GM21367 (cell line): ENCODE measurements around the gene AOX1.
"Not testable (repeated sequence)": the region's sequence is repeated elsewhere in the genome, so short reads cannot be mapped to it uniquely, and the experiment has no call there.

Experiments
- ATAC-seq: cut with Tn5 transposase; IDR thresholded peaks from one replicate; pipeline ENCODE4 v1.9.1; 2021; ENCODE audit not compliant: unreplicated experiment

AOX1 gene

DNA sequence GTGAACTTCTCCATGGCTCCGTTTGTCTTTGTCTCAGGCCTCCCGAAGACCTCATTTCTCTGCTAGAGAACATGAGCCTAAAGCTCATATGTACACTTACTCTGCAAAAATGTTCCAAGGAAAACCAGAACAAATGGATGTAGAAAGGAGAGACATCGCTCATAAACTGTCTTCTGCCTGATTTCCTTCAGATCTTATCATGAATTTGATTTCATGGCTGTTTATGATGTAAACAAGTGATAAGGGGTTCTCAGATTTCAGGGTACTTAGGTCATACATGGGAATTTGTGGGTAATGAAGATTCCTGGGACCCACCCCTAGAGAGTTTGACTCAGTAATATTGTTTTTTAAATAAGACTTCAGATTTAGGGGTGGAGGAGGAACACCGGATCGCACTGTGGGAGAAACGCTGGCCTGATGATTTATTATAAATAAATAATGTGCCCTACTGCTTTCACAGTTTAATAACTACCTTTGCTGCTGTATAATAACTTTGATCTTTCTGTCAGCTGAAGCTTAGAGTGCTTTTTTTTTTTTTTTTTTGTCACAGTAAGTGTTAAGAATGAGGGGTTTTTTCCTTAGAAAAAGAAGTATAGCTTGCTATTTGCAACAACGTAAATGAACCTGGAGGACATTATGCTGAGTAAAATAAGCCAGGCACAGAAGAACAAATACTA lies 14.9 kb downstream of the AOX1 start:
- no peak for ATAC-seq

GRCh38 chr2:200602584-200602983 lies 16.8 kb downstream of the AOX1 start:
- no peak for ATAC-seq

GRCh38 chr2:200603972-200604371 lies 18.2 kb downstream of the AOX1 start:
- no peak for ATAC-seq

DNA sequence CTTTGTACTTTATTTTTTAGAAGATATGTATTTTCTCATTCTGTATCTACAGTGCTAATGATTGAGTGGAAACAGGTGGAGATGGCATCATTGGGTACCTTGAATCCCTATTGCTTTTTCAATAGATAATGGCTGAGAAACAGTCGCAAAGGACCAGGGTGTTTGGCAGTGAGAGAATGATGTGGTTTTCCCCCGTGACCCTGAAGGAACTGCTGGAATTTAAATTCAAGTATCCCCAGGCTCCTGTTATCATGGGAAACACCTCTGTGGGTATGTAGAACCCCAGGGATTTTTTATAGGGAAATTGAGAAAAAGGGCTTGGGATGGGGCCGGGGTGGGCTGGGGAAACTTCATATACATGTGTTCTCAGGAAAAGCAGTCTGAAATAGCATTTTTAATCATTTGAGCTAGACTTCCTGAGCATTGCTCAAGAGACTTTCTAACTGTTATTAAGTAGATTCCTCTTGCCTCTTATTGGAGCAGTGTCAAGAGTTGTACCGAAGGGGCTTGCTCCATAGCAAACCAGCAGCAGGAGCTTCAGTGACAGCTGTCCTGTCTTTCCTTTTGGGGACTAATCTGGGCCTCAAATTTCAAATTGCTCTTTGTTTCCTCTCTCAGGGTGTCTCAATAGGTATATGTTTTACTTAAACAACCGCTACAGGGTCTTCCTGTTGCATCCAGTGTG lies 18.9 kb downstream of the AOX1 start:
- ATAC-seq, result no peak

- ATAC-seq, result no peak
These were observed 22.7 kb downstream of the AOX1 start for GRCh38 chr2:200608341-200609027.

DNA sequence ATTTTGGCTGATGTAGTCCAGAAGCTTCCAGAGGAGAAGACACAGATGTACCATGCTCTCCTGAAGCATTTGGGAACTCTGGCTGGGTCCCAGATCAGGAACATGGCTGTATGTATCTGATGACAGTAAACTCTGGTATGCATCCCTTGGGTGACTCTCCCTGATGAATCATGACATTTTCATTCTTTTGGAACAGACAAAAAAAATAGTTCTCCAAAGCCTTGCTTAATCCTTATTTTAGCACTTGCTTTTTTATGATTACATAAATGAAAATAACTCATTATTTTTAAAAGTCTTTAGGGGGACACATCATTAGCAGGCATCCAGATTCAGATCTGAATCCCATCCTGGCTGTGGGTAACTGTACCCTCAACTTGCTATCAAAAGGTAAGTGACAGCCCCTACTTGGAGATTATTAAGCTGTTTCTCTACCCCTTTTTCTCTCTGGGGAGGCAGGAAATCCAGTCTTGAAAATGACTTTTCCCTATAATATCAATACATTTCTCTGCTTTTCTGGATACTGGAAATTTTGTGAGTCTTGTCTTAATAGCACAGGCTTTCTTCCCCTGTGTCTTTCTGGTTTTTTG lies 23.3 kb downstream of the AOX1 start:
- no peak for ATAC-seq

DNA sequence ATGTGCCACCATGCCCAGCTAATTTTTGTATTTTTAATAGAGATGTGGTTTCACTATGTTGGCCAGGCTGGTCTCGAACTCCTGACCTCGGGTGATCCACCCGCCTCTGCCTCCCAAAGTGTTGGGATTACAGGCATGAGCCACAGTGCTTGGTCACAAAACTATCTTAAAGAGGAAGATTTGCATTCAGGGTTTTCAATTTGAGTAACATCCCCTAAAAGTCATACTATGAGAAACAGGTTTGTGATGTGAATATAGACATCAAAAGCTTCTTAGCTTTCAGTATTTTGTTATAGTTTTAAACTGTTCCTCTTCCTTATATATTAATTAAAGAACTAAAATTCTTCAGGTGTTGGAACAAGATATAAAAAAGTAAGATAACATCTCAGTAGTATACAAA lies 24.4 kb downstream of the AOX1 start:
- not testable (repeated sequence) for ATAC-seq

- no peak for ATAC-seq
These were observed 27.9 kb downstream of the AOX1 start for GRCh38 chr2:200613692-200614091.

DNA sequence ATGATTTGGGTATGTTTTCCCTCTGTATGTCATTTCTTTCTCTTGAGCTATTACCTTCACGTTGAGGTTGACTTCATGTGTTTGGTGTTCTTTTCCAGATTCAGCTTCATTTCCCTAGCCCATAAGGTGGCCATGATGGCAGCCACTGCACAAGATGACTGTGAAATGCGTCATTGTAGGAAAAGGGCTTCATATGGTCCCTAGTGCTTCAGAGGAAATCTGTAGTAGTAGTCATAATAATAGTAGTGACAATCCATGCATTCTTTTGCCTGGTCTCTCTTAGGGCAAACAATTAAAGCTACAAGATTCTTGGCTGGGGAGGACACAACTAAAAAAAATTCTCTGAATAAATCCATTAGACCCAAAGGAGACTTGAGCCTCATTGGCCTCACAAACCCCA lies 28.4 kb downstream of the AOX1 start:
- ATAC-seq, result no peak

DNA sequence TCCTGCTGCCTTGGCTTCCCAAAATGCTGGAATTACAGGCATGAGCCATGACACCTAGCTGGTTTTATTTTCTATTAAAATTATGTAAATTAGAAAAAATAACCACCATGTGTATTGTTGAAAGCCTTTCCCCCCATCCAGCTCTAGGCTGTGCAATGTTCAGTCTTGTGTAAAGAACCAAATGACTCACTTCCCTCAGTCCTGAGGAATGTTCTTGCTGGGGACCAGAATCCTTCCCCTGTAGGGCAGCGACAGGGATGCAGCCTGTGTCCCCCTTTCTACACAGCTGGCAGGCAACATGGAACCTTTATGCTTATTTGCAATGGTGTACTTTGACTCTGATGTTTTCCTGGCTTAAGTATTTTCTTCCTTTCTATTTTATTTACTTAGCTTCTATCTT lies 29.4 kb downstream of the AOX1 start:
- ATAC-seq, result no peak

DNA sequence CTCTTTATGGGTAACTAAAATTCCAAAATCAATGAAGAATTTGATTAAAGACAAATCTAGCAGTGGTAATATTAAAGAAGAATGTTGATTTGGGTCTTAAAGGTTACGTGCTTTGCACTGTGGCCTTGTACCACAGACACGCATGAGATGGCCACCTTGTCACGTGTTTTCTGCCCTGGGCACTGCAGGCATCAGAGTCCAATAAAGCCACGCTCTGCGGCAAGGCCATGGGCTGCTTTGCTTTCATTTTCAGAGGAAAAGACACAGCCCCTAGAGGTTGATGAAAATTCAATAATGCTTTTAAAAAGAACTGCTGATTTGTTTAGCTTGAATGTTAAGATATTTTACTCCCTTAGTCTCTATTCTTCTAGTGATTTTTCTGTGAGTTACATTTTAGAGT lies 30.4 kb downstream of the AOX1 start:
- ATAC-seq, result peak; percentile 43

GRCh38 chr2:200616656-200617055 lies 30.8 kb downstream of the AOX1 start:
- ATAC-seq, result no peak

DNA sequence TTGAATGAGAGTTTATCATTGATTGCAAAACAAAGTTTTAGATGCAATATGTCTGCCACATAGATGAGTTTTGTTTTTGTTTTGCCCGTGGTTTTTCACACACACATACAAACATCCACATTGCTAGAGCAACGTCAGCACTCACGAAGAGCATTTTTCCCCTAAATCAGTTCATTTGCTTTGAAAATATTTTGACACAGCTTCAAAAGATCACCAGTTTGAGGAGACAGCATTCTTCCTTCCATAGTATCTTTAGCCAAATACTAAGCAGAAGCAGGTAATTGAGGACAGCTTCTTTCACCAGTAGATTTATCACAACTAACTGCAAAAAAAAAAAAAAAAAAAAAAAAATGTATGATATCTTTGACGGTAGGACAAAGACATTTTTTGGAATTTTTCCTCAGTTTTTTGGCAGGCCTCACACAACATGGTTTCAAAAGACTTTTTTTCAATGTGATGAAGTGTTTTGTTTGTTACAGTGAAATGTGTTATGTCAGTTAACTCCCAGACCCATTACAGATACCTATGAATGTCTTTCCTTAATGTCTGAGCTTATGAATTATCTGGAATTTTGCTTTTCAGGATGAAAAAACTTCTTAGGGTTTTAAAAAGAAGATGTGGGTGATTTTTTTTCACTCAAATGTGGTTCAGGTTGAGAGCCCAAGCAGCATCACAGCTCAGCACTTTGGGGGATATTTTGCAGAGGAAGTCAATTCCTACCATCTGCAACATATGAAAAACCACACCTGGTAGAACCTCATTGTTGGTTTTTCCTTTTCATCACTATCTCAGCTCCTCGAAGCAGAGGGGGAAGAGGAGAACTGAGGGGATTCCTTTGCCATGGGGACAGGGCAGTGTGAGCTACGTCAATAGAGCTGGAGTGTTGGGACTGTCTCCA lies 31.6 kb downstream of the AOX1 start:
- ATAC-seq, result no peak

DNA sequence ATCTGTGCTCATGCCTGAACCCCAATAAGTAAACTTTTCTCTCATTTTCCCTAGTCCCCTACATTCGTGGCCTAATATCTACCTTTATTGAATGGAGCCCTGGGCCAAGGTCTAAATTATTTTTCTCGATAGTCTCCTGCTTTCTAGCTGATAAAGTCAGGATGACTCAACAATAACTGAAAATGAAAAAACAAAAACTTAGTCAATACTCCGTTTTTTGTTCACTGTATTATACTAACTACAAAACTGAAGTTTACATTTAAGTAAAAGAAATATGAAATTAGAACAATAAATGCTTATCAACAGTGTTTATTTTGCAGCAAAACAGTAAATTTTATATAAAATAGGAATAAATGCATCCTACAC lies 32.2 kb downstream of the AOX1 start:
- ATAC-seq, result no peak

GRCh38 chr2:200618590-200619021 lies 32.8 kb downstream of the AOX1 start:
- ATAC-seq, result no peak

DNA sequence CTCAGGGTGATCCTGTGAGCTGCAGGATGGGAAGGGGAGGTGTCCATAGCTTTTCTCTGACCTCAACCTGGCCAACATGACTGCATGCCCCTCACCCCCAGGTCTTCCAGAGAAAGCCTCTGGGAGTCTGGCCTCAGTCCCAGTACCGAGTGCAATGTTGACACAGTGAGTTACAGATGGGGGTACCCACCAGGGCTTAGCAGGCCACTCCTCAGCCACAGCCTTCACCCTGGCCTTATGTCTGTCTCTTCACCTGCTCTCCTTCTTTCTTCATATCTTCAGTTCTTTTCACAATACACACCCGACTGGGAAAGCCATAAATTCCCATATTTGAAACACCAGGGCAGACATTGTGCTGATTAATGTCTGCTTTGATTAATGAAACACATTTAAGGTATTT lies 33.5 kb downstream of the AOX1 start:
- no peak for ATAC-seq

- ATAC-seq, result no peak
These were observed 35.0 kb downstream of the AOX1 start for GRCh38 chr2:200620606-200621390.

DNA sequence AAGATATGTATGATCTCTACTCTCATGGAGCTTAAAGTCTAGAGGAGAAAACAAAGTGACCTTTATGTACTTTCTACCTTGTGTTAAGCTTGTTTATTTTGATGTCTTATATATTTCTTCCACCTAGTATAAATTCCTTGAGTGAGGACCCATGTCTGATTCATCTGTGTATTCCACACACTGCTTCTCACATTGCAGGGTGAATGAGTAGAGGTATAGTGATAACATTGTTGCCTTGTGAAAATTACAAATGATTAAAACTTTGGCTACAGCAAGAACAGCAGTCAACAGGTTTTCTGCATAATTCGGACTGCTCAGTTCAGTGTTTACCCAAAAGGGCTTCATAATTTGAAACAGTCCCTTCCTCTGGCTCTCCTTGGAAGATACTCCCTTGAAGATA lies 36.3 kb downstream of the AOX1 start:
- no peak for ATAC-seq

GRCh38 chr2:200624026-200624425 lies 38.2 kb downstream of the AOX1 start:
- no peak for ATAC-seq

DNA sequence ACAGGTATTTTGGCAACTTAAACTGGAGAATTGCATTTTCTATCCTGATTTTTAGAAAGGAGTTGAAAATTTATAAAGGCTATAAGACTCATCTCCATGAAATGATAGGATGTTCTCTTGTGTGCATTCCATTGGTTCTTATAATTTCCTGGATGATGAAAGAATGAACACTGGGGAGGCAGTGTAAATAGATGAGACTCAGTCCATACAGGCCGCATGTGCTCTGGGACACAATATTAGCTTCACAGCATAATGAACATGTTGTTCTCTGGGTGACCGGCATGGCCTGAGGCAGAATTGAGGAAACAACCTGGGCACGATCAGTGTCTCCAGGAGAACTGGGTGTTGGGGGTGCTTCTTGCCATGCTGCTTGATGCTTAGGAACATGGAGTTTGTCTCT lies 38.8 kb downstream of the AOX1 start:
- no peak for ATAC-seq
